Stimulated activated CD4-positive, alpha-beta T cell treated with anti-CD3 and anti-CD28 coated beads, Interleukin-12 subunit alpha, Interleukin-12 subunit beta, amount 100 ng/mL, for 24 hours (primary cell): Measurements from ENCODE around the gene POLN.
A peak's percentile ranks its signal among the peaks of the same experiment; 100 is the strongest.

Experiments
- DNase-seq, 2 experiments: peaks; one replicate each; pipeline ENCODE4 v3.0.0-alpha.2; 2020; ENCODE audit warnings: low read depth in 2 of 2

Gene POLN

GRCh38 chr4:2263926-2264321 is 22.0 kb upstream of the POLN start:
- DNase-seq: no peak

DNA sequence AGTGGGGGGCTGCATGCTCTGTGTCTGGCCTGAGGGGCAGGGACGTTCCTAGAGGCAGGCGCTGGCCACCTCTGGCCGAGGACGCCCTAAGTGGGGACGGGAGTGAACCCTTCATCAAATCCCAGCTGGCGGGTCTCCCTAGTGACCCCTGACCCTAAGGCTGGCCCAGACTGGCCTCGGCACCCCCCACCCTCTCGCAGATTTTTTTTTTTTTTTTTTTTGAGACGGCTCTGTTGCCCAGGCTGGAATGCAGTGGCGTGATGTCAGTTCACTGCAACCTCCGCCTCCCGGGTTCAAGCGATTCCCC is 21.0 kb upstream of the POLN start:
- no peak for DNase-seq

DNA sequence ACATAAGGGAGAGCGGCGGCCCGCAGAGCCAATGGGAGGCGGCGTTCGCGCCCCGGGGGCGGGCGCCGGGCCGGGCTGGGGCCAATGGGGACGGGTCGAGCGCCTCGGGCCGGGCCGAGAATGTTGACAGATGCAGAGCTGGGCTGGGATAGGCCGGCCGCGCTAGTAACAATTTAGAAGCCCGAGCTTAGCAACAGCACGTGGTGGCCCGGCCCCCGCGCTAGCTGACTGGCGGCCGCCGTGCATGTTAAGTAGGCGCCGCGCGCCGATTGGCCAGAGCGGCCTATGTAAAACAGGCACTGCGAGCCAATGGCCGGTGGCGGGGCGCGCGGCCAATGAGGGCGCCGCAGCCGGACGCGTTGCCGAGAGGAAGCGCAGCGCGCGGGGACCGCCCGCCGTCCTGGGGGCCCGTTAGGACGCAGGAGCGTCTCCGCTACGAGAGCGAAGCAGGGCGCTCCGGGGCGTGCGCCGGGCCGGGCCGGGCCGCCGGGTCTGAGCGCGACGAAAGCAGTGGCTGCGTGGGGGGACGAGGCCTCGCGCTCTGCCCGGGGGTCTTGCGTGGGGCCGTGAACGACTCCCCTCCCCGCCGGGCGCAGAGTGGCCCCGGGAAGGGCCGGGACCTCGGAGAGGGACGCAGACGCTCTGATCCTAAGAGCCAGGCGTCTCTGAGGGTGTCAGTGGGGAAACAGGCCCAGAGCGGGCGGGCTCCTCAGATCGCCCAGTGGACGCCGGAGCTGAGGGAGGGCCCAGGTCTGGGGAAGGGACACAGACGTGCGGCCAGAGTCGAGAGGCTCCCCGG is 20.4 kb upstream of the POLN start:
- peak; percentile 92 to 95 for DNase-seq

GRCh38 chr4:2261853-2262144 is 19.9 kb upstream of the POLN start, which contains the start of gene MXD4:
Gene MXD4 (minus strand): TSS chr4:2262109. CDS start chr4:2261980, 129 bp downstream.
- peak in 1 of 2 experiments; percentile 14 for DNase-seq

DNA sequence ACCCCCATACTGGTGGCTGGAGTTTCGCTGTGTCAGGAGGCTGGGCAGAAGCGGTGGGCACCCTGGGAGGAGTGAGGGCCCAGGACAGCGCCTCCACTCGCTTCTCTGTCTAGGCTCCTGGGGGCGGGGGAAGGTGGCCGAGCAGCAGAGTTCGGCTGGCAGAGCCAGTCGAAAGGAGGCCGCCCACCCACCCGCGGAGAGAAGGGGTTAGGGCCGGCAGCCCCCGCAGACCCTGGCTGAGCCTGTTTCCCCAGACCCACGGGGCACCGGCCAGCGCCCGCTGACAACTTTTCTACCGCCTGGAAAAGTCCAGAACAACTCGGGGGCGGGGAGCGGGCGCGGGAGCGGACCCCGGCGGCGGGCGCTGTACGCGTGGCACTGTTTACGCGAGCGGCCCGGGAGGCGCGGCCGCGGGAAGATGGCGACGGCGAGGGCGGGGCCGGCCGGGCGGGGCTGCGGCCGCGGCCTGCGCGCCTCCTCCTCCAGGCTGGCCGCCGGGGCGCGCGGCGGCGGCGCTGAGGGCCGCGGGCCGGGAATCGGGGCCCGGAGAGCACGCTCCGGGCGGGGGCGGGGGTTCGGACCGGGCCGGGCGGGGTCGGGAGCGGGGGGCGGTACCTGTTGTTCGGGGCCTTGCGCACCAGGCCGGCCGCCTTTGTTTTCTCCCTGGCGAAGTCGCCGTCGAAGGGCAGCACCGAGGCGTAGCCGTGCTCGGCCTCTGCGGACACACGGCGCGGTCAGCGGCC is 19.4 kb upstream of the POLN start:
- DNase-seq: peak in 1 of 2 experiments; percentile 32

DNA sequence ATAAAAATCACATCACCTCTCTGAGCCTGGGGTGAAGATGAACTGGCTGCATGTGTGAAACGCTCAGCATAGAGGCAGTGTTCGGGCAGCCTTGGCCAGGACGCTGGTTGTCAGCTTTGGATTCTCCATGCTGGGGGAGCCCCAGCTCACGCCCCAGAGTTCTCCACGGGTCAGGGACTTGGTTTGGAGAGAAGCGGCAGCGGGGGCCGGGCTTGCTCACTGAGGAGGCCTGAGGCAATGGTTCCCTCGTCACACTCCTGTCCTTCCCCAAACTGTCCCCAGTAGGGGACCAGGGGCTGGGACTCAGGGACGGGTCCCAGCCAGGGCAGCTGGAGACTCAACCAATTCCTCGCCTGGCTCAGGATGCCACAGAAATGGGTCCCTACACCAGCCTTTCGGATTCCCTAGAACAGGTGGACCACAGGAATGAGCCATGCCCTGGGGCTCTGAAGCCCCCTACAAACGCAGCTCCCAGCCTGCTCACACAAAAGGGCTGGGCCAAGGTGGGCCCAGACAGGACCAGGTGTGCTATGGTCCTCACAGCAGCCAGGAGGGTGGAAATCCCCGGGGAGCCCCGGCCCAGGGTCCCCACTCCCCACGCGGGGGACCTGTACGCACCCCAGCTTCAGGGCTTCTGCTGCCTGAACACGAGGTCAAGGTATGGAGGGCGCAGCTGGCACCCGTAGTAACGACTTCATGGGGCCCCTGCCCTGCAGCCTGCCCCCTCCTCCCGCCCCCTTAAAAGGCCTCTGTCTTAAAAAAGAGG is 18.6 kb upstream of the POLN start:
- DNase-seq: no peak

GRCh38 chr4:2259541-2260343 is 17.8 kb upstream of the POLN start:
- no peak for DNase-seq

GRCh38 chr4:2259036-2259540 is 17.2 kb upstream of the POLN start:
- DNase-seq: no peak

DNA sequence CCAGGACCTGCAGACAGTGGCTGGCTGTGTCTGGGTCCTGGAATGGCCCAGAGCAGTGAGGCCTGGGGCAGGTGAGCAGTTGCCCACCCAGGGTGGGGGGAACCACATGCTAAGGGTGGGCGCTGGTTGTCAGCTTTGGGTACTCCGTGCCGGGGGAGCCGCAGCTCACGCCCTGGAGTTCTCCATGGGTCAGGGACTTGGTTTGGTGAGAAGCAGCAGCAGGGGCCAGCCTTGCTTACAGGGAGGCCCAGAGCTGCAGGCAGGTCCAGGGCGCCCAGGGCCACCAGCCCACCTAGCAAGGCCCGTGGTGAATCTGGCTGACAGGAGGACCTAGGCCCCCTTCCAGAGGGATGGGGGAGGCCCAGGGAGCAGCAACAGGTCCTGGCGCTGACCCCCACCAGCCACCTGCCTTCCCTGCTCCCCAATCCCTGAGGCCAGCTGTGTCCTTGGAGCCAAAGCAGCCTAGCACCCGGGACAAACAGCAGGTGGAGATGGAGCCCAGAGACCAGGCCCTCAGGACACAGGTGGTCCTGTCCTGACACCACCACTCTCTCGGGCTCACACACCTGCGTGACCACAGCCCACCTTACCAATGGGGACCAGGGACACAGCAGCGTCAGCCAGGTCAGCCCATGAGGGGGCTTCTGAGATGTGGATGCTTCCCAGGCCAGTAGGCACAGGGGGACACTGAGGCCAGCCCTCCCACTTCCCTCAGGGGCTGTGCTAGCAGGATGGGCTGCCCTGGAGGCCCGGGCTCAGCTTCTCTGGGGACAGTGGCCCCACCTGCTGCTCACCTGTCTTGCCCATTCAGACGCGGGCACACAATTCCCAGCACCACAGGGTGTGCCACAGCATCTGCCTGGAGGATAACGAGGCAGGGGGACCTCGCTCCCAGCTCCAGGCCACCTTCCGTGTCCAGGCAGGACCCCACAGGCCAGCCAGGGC is 16.4 kb upstream of the POLN start:
- no peak for DNase-seq

- DNase-seq: no peak
Observed at GRCh38 chr4:2257361-2258081, 15.6 kb upstream of the POLN start.

GRCh38 chr4:2256781-2257191 is 14.9 kb upstream of the POLN start:
- DNase-seq: no peak

- no peak for DNase-seq
Observed at GRCh38 chr4:2256156-2256731, 14.3 kb upstream of the POLN start.

DNA sequence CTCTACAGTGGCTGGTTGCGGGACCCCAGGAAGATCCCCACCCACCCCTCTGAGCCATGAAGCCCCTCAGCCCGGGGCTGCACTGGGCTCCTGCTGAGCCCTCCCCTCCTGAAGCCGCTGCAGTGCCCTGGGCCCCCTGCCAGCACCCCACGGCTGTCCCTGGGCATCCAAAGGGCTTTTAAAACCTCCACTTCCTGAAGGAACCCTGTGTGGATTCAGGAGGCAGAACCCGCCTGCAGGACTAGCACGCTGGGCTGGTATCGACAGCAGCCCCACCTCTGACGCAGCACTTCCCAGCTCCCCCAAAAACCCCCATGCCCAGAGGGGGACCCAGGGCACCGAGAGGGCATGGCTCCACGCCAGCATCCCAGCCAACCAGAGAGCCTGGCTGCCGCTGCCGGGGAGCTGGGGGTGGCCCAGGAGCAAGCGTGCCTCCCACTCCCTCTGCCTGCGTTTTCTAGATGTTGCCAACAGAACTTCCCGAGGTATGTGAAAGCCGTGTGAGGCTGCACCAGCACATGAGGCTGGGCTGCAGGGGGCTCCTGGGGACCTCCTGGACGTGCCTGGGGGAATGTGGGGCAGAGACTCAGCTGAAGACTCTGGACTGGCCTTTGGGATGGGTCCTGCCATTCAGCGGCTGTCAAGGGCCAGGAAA is 13.7 kb upstream of the POLN start:
- DNase-seq: no peak

GRCh38 chr4:2254665-2255500 is 13.0 kb upstream of the POLN start:
- DNase-seq: no peak

GRCh38 chr4:2253160-2254084 is 11.5 kb upstream of the POLN start:
- DNase-seq: no peak

GRCh38 chr4:2252530-2253091 is 10.7 kb upstream of the POLN start:
- DNase-seq: no peak
